Ishikawa (cell line): ENCODE results near the gene ZNF282.

Experiments used
- CEBPB ChIP-seq: IDR thresholded peaks from 2 replicates; pipeline ENCODE4 v1.6.1; 2012
- EGR1 ChIP-seq: IDR thresholded peaks from 2 replicates; pipeline ENCODE4 v1.6.1; 2012
- EP300 ChIP-seq: IDR thresholded peaks from 2 replicates; pipeline ENCODE4 v1.6.1; 2012; ENCODE audit warnings: borderline replicate concordance
- FOXM1 ChIP-seq: IDR thresholded peaks from 2 replicates; pipeline ENCODE4 v1.6.1; 2012; ENCODE audit warnings: low read depth, borderline replicate concordance
- NFIC ChIP-seq: IDR thresholded peaks from 2 replicates; pipeline ENCODE4 v1.6.1; 2012
- RAD21 ChIP-seq: IDR thresholded peaks from 2 replicates; pipeline ENCODE4 v1.6.1; 2012; ENCODE audit warnings: low read depth
- TAF1 ChIP-seq: IDR thresholded peaks from 2 replicates; pipeline ENCODE4 v1.6.1; 2012; ENCODE audit warnings: low read depth, mild to moderate bottlenecking
- YY1 ChIP-seq: IDR thresholded peaks from 2 replicates; pipeline ENCODE4 v1.6.1; 2012; ENCODE audit warnings: low read depth
- TF ChIP-seq, protein P1 (sequence below): IDR thresholded peaks from 2 replicates; pipeline ENCODE4 v1.6.1; 2012; ENCODE audit warnings: low read depth, mild to moderate bottlenecking
- TF ChIP-seq, protein P2 (sequence below): IDR thresholded peaks from 2 replicates; pipeline ENCODE4 v1.6.1; 2012

DNA sequence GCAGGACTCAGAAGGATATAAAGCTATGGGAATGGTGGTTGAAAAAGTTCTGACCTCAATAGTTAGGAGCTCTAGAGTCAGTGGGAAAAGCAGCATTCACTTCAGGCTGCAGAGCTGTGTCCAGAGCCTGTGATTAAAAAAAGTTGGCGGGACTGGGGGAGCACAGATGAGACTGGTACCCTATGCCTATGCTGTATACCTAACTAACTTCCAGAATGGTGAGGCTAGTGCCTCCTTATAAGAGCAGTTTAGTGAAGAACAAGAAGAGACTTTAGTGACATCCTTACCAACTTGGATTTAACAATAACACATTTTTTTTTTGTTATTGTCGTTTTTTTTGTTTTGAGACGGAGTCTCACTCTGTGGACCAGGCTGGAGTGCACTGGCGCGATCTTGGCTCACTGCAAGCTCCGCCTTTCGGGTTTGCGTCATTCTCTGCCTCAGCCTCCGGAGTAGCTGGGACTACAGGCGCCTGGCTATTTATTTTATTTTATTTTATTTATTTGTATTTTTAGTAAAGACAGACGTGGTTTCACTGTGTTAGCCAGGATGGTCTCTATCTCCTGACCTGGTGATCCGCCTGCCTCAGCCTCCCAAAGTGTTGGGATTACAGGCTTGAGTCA lies 6.6 kb upstream of the ZNF282 start:
- TF ChIP-seq CEBPB (no peak), EGR1 (no peak), TAF1 (no peak), NFIC (no peak), EP300 (no peak), FOXM1 (no peak), YY1 (no peak), RAD21 (no peak)
- TF ChIP-seq, protein P1, sequence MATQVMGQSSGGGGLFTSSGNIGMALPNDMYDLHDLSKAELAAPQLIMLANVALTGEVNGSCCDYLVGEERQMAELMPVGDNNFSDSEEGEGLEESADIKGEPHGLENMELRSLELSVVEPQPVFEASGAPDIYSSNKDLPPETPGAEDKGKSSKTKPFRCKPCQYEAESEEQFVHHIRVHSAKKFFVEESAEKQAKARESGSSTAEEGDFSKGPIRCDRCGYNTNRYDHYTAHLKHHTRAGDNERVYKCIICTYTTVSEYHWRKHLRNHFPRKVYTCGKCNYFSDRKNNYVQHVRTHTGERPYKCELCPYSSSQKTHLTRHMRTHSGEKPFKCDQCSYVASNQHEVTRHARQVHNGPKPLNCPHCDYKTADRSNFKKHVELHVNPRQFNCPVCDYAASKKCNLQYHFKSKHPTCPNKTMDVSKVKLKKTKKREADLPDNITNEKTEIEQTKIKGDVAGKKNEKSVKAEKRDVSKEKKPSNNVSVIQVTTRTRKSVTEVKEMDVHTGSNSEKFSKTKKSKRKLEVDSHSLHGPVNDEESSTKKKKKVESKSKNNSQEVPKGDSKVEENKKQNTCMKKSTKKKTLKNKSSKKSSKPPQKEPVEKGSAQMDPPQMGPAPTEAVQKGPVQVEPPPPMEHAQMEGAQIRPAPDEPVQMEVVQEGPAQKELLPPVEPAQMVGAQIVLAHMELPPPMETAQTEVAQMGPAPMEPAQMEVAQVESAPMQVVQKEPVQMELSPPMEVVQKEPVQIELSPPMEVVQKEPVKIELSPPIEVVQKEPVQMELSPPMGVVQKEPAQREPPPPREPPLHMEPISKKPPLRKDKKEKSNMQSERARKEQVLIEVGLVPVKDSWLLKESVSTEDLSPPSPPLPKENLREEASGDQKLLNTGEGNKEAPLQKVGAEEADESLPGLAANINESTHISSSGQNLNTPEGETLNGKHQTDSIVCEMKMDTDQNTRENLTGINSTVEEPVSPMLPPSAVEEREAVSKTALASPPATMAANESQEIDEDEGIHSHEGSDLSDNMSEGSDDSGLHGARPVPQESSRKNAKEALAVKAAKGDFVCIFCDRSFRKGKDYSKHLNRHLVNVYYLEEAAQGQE, result no peak
- TF ChIP-seq, protein P2, sequence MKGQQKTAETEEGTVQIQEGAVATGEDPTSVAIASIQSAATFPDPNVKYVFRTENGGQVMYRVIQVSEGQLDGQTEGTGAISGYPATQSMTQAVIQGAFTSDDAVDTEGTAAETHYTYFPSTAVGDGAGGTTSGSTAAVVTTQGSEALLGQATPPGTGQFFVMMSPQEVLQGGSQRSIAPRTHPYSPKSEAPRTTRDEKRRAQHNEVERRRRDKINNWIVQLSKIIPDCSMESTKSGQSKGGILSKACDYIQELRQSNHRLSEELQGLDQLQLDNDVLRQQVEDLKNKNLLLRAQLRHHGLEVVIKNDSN, result no peak
